ENCODE data around the gene RHEB. TPM values are rescaled to one million over a fixed set of nuclear protein-coding genes. Genes with fewer than 3 reads are reported as not detected.

The RHEB gene
- total RNA-seq, 1 donor from 2014 or later = 81.0 TPM

DNA sequence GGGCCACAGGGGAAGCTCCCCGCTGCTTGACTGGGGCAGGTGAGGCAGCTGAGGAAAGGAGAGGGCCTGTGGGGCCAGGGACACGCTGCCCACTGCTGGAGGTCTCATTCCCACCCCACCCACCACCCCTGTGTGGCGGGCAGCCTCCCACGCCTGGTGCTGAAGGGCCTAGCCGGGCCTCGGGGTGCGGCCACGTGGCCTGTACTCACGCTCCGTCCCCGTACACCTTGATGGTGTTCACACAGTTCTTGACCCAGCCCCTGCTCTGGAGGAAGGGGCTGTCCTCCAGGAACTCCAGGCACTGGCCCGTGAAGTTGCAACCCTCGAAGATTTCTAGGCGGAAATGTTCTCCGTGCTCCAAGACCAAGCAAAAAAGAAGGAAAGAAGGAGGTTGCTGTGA, 83.7 kb downstream of the RHEB start:
- peaks cover 13% of the 10 kb centered on the region for H3K4me1 Mint-ChIP-seq (ENCODE audit: unreplicated experiment)
- H3K4me3 Mint-ChIP-seq = no peak overlapping the region
- H3K9me3 Mint-ChIP-seq = no peaks in the 10 kb centered on the region
- no peak for DNase-seq (ENCODE audit: extremely low spot score, unreplicated experiment)
- no peaks in the 10 kb centered on the region for H3K36me3 Mint-ChIP-seq
- H3K27ac Mint-ChIP-seq = no peak overlapping the region
- TF ChIP-seq, protein P1, sequence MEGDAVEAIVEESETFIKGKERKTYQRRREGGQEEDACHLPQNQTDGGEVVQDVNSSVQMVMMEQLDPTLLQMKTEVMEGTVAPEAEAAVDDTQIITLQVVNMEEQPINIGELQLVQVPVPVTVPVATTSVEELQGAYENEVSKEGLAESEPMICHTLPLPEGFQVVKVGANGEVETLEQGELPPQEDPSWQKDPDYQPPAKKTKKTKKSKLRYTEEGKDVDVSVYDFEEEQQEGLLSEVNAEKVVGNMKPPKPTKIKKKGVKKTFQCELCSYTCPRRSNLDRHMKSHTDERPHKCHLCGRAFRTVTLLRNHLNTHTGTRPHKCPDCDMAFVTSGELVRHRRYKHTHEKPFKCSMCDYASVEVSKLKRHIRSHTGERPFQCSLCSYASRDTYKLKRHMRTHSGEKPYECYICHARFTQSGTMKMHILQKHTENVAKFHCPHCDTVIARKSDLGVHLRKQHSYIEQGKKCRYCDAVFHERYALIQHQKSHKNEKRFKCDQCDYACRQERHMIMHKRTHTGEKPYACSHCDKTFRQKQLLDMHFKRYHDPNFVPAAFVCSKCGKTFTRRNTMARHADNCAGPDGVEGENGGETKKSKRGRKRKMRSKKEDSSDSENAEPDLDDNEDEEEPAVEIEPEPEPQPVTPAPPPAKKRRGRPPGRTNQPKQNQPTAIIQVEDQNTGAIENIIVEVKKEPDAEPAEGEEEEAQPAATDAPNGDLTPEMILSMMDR (conservative IDR thresholded peaks at IDR 0.05) = no peak
- H3K27me3 Mint-ChIP-seq = no peaks in the 10 kb centered on the region

DNA sequence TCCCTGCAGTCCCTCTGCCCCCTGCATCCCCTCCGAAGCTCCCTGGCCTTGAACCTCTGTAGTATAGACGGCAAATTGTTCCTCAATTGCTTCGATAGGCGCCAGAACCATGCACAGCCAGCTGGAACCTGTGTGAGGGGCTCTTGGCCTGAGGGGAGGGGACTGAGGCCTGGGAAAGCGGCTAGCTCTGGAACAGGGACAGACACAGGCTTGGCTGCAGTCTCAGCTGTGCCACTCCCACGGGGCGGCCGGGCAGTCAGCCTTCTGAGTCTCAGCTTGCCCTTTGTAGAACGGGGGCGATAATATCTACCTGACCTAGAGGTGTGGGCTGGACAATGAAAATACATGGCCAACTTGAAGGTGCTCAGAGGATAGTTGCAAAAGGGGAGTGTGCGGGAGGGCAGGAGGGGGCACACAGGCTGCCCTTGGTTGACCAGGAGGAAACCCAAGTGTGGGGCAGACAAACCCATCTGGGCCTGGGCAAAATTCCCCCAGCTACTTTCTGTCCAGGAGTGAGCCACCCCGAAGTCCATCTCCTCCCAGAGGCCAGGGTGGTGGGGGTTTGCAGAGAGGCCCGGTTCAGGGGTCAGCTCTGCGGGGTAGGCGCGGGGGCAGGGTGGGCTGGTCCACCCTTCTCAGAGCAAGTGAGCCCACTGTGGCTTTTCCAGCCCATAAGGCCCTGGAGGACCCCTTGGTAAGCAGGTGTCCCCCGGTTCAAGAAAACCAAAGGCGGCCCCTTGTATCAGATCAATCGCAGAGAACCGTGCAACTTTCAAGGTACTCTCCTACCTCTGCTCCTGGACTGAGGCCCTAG, 84.4 kb downstream of the RHEB start:
- Mint-ChIP-seq H3K27ac (no peak overlapping the region), H3K9me3 (no peaks in the 10 kb centered on the region), H3K4me1 (ENCODE audit: unreplicated experiment) (peaks cover 8% of the 10 kb centered on the region), H3K36me3 (no peaks in the 10 kb centered on the region), H3K4me3 (no peak overlapping the region), H3K27me3 (no peaks in the 10 kb centered on the region)
- DNase-seq (ENCODE audit: extremely low spot score, unreplicated experiment) = no peak
- TF ChIP-seq, protein P1 (conservative IDR thresholded peaks at IDR 0.05) = no peak

DNA sequence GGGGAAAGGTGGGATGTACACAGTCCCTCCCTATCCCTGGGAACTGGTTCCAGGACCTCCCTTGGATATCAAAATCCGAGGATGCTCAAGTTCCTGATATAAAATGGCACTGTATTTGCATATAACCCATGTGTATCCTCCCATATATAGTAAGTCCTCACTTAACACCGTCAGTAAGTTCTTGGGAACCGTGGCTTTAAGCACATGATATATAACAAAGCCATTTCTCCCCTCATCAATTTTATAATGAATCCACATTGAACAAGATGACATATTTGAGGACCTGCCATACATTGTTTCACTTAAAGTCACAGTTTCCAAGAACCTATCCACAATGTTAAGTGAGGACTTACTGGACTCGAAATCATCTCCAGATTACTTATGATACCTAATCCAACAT, 85.1 kb downstream of the RHEB start:
- TF ChIP-seq, protein P1 (conservative IDR thresholded peaks at IDR 0.05) = no peak
- H3K27ac Mint-ChIP-seq = no peak overlapping the region
- H3K4me3 Mint-ChIP-seq = no peak overlapping the region
- H3K9me3 Mint-ChIP-seq = no peaks in the 10 kb centered on the region
- H3K4me1 Mint-ChIP-seq (ENCODE audit: unreplicated experiment) = peaks cover 11% of the 10 kb centered on the region
- H3K27me3 Mint-ChIP-seq = no peaks in the 10 kb centered on the region
- H3K36me3 Mint-ChIP-seq = no peaks in the 10 kb centered on the region
- no peak for DNase-seq (ENCODE audit: extremely low spot score, unreplicated experiment)

DNA sequence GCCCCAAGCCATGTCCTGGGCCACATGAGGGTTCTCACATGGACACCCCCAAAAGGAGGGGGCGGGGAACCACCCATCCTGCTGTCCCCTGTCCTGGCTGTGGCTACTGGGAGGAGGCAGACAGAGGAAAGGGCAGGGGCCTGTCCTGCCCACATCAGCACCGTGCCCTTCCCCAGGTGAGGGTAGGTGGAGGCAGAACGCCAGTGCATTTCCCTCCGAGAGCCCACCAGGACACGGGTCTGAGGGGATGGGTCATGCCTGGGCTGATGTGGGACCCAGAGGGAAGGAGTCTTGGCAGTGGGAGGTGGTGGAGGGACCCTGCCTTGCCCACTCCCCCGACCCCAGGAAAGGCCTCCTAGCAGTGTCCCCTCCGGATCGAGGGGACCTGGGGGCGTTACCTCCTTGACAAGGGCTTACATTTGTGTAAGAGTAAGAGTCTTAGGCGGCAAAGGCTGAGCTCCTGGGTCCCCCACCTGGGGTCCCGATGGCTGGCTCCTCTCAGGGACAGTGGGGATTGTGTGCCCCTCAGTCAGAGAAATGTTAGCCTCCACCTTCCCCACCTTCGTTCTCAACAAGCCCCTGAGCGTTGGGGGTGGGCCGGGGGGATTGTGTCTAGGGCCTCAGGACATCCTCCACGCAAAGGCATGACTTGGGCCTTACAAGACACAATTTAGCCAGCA, 85.8 kb downstream of the RHEB start:
- no peaks in the 10 kb centered on the region for H3K27me3 Mint-ChIP-seq
- H3K36me3 Mint-ChIP-seq = no peaks in the 10 kb centered on the region
- no peak overlapping the region for H3K4me3 Mint-ChIP-seq
- no peak for DNase-seq (ENCODE audit: extremely low spot score, unreplicated experiment)
- H3K9me3 Mint-ChIP-seq = no peaks in the 10 kb centered on the region
- peaks cover 18% of the 10 kb centered on the region for H3K4me1 Mint-ChIP-seq (ENCODE audit: unreplicated experiment)
- TF ChIP-seq, protein P1 (conservative IDR thresholded peaks at IDR 0.05) = no peak
- no peak overlapping the region for H3K27ac Mint-ChIP-seq

DNA sequence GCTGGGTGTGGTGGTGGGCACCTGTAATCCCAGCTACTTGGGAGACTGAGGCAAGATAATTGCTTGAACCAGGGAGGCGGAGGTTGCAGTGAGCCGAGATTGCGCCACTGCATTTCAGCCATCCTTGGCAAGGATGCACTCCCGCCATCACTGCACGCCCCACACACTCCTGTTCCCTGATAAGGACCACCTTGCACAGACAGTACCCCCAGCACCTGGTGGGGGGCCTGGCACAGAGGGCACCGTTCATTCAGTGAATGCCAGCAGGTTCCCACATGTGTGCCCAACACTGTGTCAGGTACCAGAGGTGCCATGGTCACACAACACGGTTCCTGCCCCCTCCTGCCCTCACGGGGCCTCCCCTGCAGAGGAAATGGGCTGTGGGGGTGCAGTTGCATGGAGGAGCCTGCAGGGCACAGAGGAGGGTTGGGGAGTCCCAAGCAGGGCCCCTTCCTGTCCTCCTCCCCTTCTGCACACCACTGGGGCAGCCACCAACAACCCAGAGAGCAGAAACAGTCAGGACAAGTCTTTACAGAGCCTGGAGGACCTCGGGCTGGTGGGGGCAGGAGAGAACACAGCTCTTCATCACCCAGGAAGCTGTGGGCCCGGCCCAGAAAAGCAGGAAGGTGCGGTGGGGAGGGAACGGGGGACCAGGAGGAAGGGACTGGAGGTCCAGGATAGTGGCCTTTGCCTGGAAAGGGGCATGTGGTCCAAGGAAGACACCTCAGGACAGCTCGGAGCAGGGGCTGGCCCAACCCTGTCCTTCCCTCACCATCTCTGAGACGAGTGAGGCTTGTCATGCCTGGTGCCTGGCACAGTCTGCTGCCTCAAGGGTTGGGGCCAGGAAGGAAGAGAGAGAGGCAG, 86.8 kb downstream of the RHEB start:
- Mint-ChIP-seq H3K27me3 (no peaks in the 10 kb centered on the region), H3K9me3 (no peaks in the 10 kb centered on the region), H3K36me3 (no peaks in the 10 kb centered on the region), H3K27ac (no peak overlapping the region), H3K4me3 (no peak overlapping the region), H3K4me1 (ENCODE audit: unreplicated experiment) (peaks cover 27% of the 10 kb centered on the region)
- TF ChIP-seq, protein P1 (conservative IDR thresholded peaks at IDR 0.05) = no peak
- no peak for DNase-seq (ENCODE audit: extremely low spot score, unreplicated experiment)
